Body of pancreas (tissue), 4 donors: ENCODE results near the gene AFF3.

Experiments used
- CTCF ChIP-seq, 7 experiments: fragments of 450-650 bp in 4 of 7; fragments of 200-600 bp in 3 of 7; sonication (generic) in 3 of 7; IDR thresholded peaks; one replicate each; pipeline ENCODE4 v1.5.1; 2016 to 2019; ENCODE audit warnings: antibody characterized with exemption in 7 of 7
- POLR2A ChIP-seq, 3 donors: fragments of 450-650 bp; IDR thresholded peaks; one replicate each; pipeline ENCODE4 v1.6.1; 2016; ENCODE audit warnings: antibody characterized with exemption in 3 of 3, mild to moderate bottlenecking in 2 of 3

- TF ChIP-seq CTCF (IDR thresholded peaks at IDR 0.05), result no peak
- no peak for TF ChIP-seq POLR2A (IDR thresholded peaks at IDR 0.05)
These were observed 105.6 kb downstream of the AFF3 start for GRCh38 chr2:100036793-100037192.
